ENCODE results near the gene CIPC. TPM values are rescaled to one million over a fixed set of nuclear protein-coding genes. Genes with fewer than 3 reads are reported as not detected.
A peak's percentile ranks its signal among the peaks of the same experiment; 100 is the strongest.

Gene CIPC
- total RNA-seq, 4 donors from 2014 or later = 37.1 to 63.0 (median 46.5) TPM

DNA sequence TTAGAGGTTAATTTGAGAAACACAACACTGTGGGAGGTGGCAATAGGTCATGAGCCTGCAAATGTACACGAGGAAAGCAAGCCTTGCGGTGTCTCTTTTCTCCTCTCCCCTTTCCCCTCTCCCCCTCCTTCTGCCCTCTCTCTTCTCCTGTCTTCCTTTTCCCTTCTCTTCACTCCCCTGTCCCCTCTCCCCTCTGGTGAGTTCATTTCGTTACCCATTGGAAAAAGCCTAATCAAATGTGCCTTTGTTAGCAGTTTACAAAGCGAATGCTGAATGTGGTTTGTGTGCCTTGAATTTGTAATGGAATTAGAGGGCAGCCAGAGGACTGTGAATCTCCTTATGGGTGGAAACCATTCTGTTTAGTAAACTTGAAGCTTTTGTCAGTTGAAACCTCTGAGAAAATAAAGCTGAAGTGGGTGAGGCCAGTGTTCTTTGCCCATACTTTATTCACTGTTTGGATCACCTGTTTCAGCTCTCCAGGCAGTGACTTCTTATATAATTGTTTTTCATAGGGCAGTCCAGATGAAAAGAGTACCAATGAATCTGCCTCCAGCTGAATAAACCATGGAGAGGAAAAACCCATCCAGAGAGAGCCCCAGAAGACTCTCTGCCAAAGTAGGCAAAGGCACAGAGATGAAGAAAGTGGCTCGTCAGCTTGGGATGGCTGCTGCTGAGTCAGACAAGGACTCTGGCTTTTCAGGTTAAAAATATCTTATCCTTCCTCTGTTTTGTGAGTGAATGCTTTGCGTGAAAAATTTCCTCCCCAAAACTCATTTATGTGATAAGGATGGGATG, 7.3 kb downstream of the CIPC start:
- WGBS = 61% methylated on average over 6 of the region's 6 CpGs
- DNase-seq (ENCODE audit: extremely low spot score) = no peak
- Histone ChIP-seq H3K4me1 (peaks cover 70 to 98% (median 92%) of the 10 kb centered on the region in 4 donors), H3K27me3 (no peaks in the 10 kb centered on the region), H3K4me3 (no peak overlapping the region), H3K27ac (replicated peaks in 1 of 4) (peak overlapping the region; percentile 61 to 98 (median 97)), H3K9me3 (no peaks in the 10 kb centered on the region), H3K36me3 (peaks cover 5 to 50% (median 38%) of the 10 kb centered on the region in 4 donors)
- no peak for TF ChIP-seq POLR2AphosphoS5 (IDR thresholded peaks at IDR 0.05)
- no peak for TF ChIP-seq EP300 (IDR thresholded peaks at IDR 0.05)
- no peak for TF ChIP-seq POLR2A (IDR thresholded peaks at IDR 0.05; ENCODE audit: low read depth)
- TF ChIP-seq, protein P1, sequence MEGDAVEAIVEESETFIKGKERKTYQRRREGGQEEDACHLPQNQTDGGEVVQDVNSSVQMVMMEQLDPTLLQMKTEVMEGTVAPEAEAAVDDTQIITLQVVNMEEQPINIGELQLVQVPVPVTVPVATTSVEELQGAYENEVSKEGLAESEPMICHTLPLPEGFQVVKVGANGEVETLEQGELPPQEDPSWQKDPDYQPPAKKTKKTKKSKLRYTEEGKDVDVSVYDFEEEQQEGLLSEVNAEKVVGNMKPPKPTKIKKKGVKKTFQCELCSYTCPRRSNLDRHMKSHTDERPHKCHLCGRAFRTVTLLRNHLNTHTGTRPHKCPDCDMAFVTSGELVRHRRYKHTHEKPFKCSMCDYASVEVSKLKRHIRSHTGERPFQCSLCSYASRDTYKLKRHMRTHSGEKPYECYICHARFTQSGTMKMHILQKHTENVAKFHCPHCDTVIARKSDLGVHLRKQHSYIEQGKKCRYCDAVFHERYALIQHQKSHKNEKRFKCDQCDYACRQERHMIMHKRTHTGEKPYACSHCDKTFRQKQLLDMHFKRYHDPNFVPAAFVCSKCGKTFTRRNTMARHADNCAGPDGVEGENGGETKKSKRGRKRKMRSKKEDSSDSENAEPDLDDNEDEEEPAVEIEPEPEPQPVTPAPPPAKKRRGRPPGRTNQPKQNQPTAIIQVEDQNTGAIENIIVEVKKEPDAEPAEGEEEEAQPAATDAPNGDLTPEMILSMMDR (IDR thresholded peaks at IDR 0.05) = no peak
- intact Hi-C loops (cut with DNase I) = no loop called here

DNA sequence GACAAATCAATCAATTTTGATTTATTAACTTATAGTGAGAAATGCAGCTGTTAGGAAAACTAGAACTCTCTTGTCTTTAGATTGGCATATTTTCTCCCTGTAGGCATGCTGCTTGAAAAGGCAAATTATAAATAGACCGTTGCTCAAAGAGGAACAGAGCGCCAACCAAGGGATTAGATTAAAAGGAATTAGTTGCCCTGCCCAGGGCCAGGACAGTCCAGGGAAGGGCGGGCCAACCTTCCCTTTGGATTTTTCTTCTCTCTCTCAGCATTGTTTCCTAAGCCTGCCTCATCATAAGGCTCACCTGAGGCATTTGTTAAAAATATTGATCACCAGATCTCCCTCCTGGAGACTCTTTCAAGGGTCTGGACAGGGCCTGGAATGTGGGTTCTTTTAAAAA, 8.6 kb downstream of the CIPC start:
- 57% methylated on average over 3 of the region's 3 CpGs for WGBS
- no peaks in the 10 kb centered on the region for H3K9me3 ChIP-seq
- intact Hi-C loops (cut with DNase I) = no loop called here
- no peak overlapping the region for H3K4me3 ChIP-seq
- no peaks in the 10 kb centered on the region for H3K27me3 ChIP-seq
- peak overlapping the region; percentile 61 to 98 (median 97) for H3K27ac ChIP-seq (replicated peaks in 1 of 4)
- H3K4me1 ChIP-seq = peaks cover 71 to 98% (median 91%) of the 10 kb centered on the region in 4 donors
- TF ChIP-seq EP300 (IDR thresholded peaks at IDR 0.05) = no peak
- TF ChIP-seq POLR2A (IDR thresholded peaks at IDR 0.05; ENCODE audit: low read depth) = no peak
- TF ChIP-seq, protein P1 (IDR thresholded peaks at IDR 0.05) = no peak
- no peak for TF ChIP-seq POLR2AphosphoS5 (IDR thresholded peaks at IDR 0.05)
- H3K36me3 ChIP-seq = peaks cover 5 to 59% (median 44%) of the 10 kb centered on the region in 4 donors
- no peak for DNase-seq (ENCODE audit: extremely low spot score)

DNA sequence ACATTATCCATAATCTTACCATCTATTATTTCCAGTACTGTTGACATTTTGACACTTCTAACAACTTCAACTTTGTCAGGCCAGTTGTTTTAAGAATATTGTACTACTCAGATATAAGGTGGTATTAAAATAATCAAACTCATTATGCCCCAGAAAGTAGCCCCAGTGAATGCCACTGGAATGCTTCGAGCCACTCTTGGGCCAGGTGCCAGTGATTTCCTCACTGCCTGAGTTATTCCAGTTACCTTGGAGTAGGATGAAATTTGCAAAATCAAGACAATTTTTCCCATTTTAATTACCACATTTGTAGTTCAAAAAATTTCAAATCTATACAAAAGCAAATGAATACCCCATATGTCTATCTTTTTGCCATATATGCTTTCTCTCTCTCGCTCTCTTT, 9.2 kb downstream of the CIPC start:
- no peak overlapping the region for H3K4me3 ChIP-seq
- H3K27ac ChIP-seq (replicated peaks in 1 of 4) = peak overlapping the region; percentile 61 to 98 (median 97)
- intact Hi-C loops (cut with DNase I) = no loop called here
- no peaks in the 10 kb centered on the region for H3K9me3 ChIP-seq
- DNase-seq (ENCODE audit: extremely low spot score) = no peak
- no peak for TF ChIP-seq POLR2A (IDR thresholded peaks at IDR 0.05; ENCODE audit: low read depth)
- TF ChIP-seq EP300 (IDR thresholded peaks at IDR 0.05) = no peak
- TF ChIP-seq, protein P1 (IDR thresholded peaks at IDR 0.05) = no peak
- no peak for TF ChIP-seq POLR2AphosphoS5 (IDR thresholded peaks at IDR 0.05)
- no peaks in the 10 kb centered on the region for H3K27me3 ChIP-seq
- WGBS = 76% methylated on average over 2 of the region's 2 CpGs
- H3K4me1 ChIP-seq = peaks cover 75 to 97% (median 90%) of the 10 kb centered on the region in 4 donors
- peaks cover 5 to 60% (median 49%) of the 10 kb centered on the region in 4 donors for H3K36me3 ChIP-seq

DNA sequence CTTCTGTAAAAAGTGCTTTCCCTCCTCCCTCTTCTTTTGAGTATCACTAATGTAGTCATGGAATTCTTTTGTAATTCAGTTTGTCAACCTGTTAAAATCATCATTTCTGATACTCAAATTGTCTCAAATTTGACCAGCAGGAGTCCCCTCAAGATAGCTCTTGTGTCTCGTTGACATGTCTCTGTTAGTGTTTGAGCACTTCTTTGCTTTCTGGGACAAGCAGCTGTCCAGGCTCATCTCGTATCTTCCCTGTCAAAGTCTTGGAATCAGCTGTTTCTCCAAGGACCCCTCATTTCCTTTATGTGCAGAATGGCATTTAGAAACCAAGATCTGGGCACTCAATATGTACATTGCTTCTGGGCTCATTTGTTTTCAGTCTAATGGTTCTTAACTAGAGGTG, 10.7 kb downstream of the CIPC start:
- TF ChIP-seq, protein P1 (IDR thresholded peaks at IDR 0.05) = no peak
- TF ChIP-seq POLR2A (IDR thresholded peaks at IDR 0.05; ENCODE audit: low read depth) (no peak), EP300 (IDR thresholded peaks at IDR 0.05) (no peak), POLR2AphosphoS5 (IDR thresholded peaks at IDR 0.05) (no peak)
- intact Hi-C loops (cut with DNase I) = no loop called here
- H3K36me3 ChIP-seq = peaks cover 8 to 74% (median 59%) of the 10 kb centered on the region in 4 donors
- 85% methylated on average over 2 of the region's 2 CpGs for WGBS
- H3K9me3 ChIP-seq = no peaks in the 10 kb centered on the region
- no peak for DNase-seq (ENCODE audit: extremely low spot score)
- H3K4me3 ChIP-seq = no peak overlapping the region
- peak overlapping the region in 1 of 4 donors; percentile 5 for H3K27ac ChIP-seq (replicated peaks in 1 of 4)
- peaks cover 61 to 82% (median 75%) of the 10 kb centered on the region in 4 donors for H3K4me1 ChIP-seq
- H3K27me3 ChIP-seq = no peaks in the 10 kb centered on the region

Measured in esophagus muscularis mucosa (tissue), 4 donors.